Measurements from ENCODE around the gene NKX2-3.

- TF ChIP-seq HOXB13 (CRISPR knock-in tag; IDR thresholded peaks at IDR 0.05; ENCODE audit: low read depth) (no peak), RARB (CRISPR knock-in tag; IDR thresholded peaks at IDR 0.05) (no peak), RAD21 (conservative IDR thresholded peaks at IDR 0.05 in 1 of 2, IDR thresholded peaks at IDR 0.05 in 1 of 2) (no peak), POLR2A (IDR thresholded peaks at IDR 0.05; ENCODE audit: low read length) (no peak), EP300 (IDR thresholded peaks at IDR 0.05) (no peak), CHD2 (IDR thresholded peaks at IDR 0.05; ENCODE audit: low read length, partially characterized antibody) (no peak), RCOR1 (IDR thresholded peaks at IDR 0.05; ENCODE audit: low read depth, low read length) (no peak)
- TF ChIP-seq, protein P1, sequence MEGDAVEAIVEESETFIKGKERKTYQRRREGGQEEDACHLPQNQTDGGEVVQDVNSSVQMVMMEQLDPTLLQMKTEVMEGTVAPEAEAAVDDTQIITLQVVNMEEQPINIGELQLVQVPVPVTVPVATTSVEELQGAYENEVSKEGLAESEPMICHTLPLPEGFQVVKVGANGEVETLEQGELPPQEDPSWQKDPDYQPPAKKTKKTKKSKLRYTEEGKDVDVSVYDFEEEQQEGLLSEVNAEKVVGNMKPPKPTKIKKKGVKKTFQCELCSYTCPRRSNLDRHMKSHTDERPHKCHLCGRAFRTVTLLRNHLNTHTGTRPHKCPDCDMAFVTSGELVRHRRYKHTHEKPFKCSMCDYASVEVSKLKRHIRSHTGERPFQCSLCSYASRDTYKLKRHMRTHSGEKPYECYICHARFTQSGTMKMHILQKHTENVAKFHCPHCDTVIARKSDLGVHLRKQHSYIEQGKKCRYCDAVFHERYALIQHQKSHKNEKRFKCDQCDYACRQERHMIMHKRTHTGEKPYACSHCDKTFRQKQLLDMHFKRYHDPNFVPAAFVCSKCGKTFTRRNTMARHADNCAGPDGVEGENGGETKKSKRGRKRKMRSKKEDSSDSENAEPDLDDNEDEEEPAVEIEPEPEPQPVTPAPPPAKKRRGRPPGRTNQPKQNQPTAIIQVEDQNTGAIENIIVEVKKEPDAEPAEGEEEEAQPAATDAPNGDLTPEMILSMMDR (IDR thresholded peaks at IDR 0.05) = no peak
- TF ChIP-seq, protein P2, sequence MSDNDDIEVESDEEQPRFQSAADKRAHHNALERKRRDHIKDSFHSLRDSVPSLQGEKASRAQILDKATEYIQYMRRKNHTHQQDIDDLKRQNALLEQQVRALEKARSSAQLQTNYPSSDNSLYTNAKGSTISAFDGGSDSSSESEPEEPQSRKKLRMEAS (IDR thresholded peaks at IDR 0.05) = no peak
- TF ChIP-seq, protein P3, sequence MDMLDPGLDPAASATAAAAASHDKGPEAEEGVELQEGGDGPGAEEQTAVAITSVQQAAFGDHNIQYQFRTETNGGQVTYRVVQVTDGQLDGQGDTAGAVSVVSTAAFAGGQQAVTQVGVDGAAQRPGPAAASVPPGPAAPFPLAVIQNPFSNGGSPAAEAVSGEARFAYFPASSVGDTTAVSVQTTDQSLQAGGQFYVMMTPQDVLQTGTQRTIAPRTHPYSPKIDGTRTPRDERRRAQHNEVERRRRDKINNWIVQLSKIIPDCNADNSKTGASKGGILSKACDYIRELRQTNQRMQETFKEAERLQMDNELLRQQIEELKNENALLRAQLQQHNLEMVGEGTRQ (IDR thresholded peaks at IDR 0.05) = no peak
These were observed 13.1 kb upstream of the NKX2-3 start for GRCh38 chr10:99519690-99520039.

Measured in A549 (cell line).